ENCODE measurements around the gene EOMES. TPM values are rescaled to one million over a fixed set of nuclear protein-coding genes. Genes with fewer than 3 reads are reported as not detected.
"Not testable (repeated sequence)": the region's sequence is repeated elsewhere in the genome, so short reads cannot be mapped to it uniquely, and the experiment has no call there.

The EOMES gene
- total RNA-seq = not detected in 2 replicates
- 0.39 TPM in 1 of 2 replicates, not detected in the other for polyA plus RNA-seq

DNA sequence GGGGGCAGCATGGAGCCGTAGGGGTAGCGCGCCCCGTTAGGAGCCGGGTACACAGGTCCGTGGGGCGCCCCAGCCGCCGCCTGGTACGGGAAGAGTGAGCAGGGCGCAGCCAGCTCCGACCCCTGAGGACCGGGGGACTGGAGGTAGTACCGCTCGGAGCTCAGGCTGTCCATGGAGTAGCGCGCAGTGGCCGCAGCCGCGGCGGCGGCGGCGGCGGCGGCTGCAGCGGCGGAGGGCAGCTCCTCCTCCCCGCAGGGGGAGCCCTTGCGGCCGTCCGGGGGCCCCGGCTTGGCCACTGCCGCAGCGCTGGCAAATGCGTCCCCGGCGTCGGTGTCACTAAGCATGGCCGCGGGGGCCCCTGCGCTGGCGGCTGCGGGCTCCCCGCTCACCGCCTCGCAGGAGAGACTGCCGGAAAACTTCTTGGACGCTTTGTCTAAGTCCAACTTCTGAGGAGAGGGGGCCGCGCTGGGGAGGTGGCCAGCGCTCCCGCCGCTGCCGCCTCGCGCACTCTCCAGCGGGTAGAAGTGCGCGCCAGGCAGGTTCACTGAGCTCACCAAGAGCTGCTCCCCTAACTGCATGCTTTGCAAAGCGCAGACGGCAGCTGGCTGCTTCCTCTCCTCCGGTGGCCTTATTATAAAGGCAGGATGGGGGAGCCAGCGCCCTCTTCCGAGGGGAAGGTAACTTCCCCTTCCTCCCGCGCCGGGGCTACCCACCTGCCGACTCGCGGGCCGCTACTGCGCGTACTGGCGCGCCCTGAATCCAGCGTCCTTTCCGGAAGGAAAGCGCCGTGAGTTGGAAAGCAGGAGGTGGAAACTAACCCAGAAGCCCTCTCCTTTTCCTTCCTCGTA, at the start of gene EOMES:
EOMES (minus strand) TSS at position 607 of the 848 bp plus-strand sequence; CDS start at position 578, 29 bp downstream.
- WGBS (ENCODE audit: low lambda C conversion rate, missing lambda C conversion rate) = under 1% methylated on average over 57 of the region's 81 CpGs
- Histone ChIP-seq H4K20me1 (ENCODE audit: insufficient read depth, poor library complexity, severe bottlenecking) (no peaks in the 10 kb centered on the region), H3K4me2 (peak within 1 kb of the TSS; percentile 91), H3K9me3 (ENCODE audit: low read depth) (no peaks in the 10 kb centered on the region), H3K4me1 (ENCODE audit: insufficient read depth) (peaks cover 16% of the 10 kb centered on the region), H3K27me3 (peaks cover 98% of the 10 kb centered on the region), H3K27ac (no peak within 1 kb of the TSS), H2AFZ (peak within 1 kb of the TSS; percentile 49), H3K9me2 (replicated peaks; ENCODE audit: insufficient read depth) (no peaks in the 10 kb centered on the region), H3K4me3 (peak within 1 kb of the TSS; percentile 3), H3K36me3 (replicated peaks; ENCODE audit: insufficient read depth, low read depth) (no peaks in the 10 kb centered on the region), H3K79me2 (no peaks in the 10 kb centered on the region)
- TF ChIP-seq EZH2 (IDR thresholded peaks at IDR 0.05; ENCODE audit: borderline replicate concordance) = no peak
- no peak for TF ChIP-seq EZH2phosphoT487 (IDR thresholded peaks at IDR 0.05; ENCODE audit: low read depth, severe bottlenecking, unreplicated experiment)
- TF ChIP-seq, protein P1, sequence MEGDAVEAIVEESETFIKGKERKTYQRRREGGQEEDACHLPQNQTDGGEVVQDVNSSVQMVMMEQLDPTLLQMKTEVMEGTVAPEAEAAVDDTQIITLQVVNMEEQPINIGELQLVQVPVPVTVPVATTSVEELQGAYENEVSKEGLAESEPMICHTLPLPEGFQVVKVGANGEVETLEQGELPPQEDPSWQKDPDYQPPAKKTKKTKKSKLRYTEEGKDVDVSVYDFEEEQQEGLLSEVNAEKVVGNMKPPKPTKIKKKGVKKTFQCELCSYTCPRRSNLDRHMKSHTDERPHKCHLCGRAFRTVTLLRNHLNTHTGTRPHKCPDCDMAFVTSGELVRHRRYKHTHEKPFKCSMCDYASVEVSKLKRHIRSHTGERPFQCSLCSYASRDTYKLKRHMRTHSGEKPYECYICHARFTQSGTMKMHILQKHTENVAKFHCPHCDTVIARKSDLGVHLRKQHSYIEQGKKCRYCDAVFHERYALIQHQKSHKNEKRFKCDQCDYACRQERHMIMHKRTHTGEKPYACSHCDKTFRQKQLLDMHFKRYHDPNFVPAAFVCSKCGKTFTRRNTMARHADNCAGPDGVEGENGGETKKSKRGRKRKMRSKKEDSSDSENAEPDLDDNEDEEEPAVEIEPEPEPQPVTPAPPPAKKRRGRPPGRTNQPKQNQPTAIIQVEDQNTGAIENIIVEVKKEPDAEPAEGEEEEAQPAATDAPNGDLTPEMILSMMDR (IDR thresholded peaks at IDR 0.05; ENCODE audit: poor library complexity) = no peak
- peak; percentile 44 for DNase-seq (ENCODE audit: low spot score)

DNA sequence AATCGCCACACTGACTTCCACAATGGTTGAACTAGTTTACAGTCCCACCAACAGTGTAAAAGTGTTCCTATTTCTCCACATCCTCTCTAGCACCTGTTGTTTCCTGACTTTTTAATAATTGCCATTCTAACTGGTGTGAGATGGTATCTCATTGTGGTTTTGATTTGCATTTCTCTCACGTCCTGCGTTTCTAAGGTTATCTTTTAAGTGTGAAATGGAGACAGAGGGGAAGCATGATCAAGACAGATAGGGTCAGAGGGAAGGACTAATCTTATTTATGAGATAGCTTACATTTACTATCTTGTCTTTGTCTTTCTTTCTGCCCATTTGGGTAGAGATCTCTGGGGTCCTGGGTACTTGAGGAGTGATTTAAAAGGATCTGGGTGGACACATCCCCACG, 48.3 kb upstream of the EOMES start:
- not testable (repeated sequence) for H3K4me3 ChIP-seq; H3K27ac ChIP-seq; H3K9me3 ChIP-seq (ENCODE audit: low read depth); H3K4me2 ChIP-seq; H3K4me1 ChIP-seq (ENCODE audit: insufficient read depth); H3K27me3 ChIP-seq; H3K79me2 ChIP-seq; H3K36me3 ChIP-seq (replicated peaks; ENCODE audit: insufficient read depth, low read depth); H3K9me2 ChIP-seq (replicated peaks; ENCODE audit: insufficient read depth); H4K20me1 ChIP-seq (ENCODE audit: insufficient read depth, poor library complexity, severe bottlenecking); H2AFZ ChIP-seq; DNase-seq (ENCODE audit: low spot score)
- 46% methylated on average over 3 of the region's 4 CpGs for WGBS (ENCODE audit: low lambda C conversion rate, missing lambda C conversion rate)

DNA sequence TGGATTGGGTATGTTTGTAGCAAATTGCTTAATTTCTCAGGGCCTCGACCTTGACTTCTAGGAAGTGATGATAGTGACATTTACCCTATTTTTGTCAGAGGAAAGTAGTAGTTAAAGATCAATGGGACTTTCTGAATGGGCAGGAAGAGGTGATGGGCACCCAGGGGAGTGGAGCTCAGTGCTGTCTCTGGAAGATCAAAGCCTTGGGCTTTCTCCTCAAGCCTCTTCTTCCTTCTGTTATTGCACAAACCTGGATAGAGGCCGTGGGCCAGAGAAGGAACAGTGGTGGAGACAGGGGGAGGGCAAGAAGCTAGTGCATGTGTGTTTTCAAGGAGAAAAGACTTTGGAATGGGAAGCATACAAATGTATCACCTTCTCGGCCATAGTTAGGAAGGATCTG, 44.9 kb upstream of the EOMES start:
- no peak overlapping the region for H3K4me3 ChIP-seq
- no peak for DNase-seq (ENCODE audit: low spot score)
- H3K27me3 ChIP-seq = no peaks in the 10 kb centered on the region
- TF ChIP-seq, protein P1 (IDR thresholded peaks at IDR 0.05; ENCODE audit: poor library complexity) = no peak
- TF ChIP-seq EZH2phosphoT487 (IDR thresholded peaks at IDR 0.05; ENCODE audit: low read depth, severe bottlenecking, unreplicated experiment) (no peak), EZH2 (IDR thresholded peaks at IDR 0.05; ENCODE audit: borderline replicate concordance) (no peak)
- no peaks in the 10 kb centered on the region for H3K9me3 ChIP-seq (ENCODE audit: low read depth)
- no peaks in the 10 kb centered on the region for H3K79me2 ChIP-seq
- no peak overlapping the region for H3K27ac ChIP-seq
- H4K20me1 ChIP-seq (ENCODE audit: insufficient read depth, poor library complexity, severe bottlenecking) = no peaks in the 10 kb centered on the region
- no peak overlapping the region for H3K4me2 ChIP-seq
- H3K4me1 ChIP-seq (ENCODE audit: insufficient read depth) = no peaks in the 10 kb centered on the region
- H3K36me3 ChIP-seq (replicated peaks; ENCODE audit: insufficient read depth, low read depth) = no peaks in the 10 kb centered on the region
- no peak overlapping the region for H2AFZ ChIP-seq
- 64% methylated on average over 3 of the region's 3 CpGs for WGBS (ENCODE audit: low lambda C conversion rate, missing lambda C conversion rate)
- H3K9me2 ChIP-seq (replicated peaks; ENCODE audit: insufficient read depth) = no peaks in the 10 kb centered on the region

DNA sequence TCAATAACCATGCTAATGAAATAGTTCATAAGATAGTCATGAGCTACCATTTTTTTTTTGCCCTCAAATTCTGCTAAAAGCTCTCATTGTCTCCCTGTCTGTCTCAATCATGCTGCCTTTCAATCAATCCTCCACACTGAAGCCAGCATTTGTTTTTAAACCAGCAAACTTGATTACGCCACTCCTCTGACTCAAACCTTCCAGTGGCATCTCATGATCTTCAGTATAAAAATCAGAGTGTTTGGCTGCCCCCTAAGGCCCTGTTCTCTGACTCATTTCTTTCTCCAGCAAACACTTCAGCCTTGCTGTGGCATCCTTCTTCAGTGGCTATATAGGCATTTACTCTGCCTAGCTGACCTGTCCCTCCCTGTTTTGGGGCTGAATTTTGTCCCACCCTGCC, 36.0 kb upstream of the EOMES start:
- Histone ChIP-seq H3K27ac (no peak overlapping the region), H2AFZ (no peak overlapping the region), H3K4me2 (no peak overlapping the region), H3K4me1 (ENCODE audit: insufficient read depth) (no peaks in the 10 kb centered on the region), H3K79me2 (no peaks in the 10 kb centered on the region), H3K36me3 (replicated peaks; ENCODE audit: insufficient read depth, low read depth) (no peaks in the 10 kb centered on the region), H3K9me2 (replicated peaks; ENCODE audit: insufficient read depth) (no peaks in the 10 kb centered on the region), H3K27me3 (no peaks in the 10 kb centered on the region), H3K4me3 (no peak overlapping the region), H3K9me3 (ENCODE audit: low read depth) (no peaks in the 10 kb centered on the region), H4K20me1 (ENCODE audit: insufficient read depth, poor library complexity, severe bottlenecking) (no peaks in the 10 kb centered on the region)
- TF ChIP-seq EZH2 (IDR thresholded peaks at IDR 0.05; ENCODE audit: borderline replicate concordance) = no peak
- DNase-seq (ENCODE audit: low spot score) = peak; percentile 30
- WGBS (ENCODE audit: low lambda C conversion rate, missing lambda C conversion rate) = 71% methylated on average over 1 of the region's 1 CpG

Measured in hepatocyte (in vitro differentiated cells).